ENCODE data around the gene KCNQ2.

The KCNQ2 gene

DNA sequence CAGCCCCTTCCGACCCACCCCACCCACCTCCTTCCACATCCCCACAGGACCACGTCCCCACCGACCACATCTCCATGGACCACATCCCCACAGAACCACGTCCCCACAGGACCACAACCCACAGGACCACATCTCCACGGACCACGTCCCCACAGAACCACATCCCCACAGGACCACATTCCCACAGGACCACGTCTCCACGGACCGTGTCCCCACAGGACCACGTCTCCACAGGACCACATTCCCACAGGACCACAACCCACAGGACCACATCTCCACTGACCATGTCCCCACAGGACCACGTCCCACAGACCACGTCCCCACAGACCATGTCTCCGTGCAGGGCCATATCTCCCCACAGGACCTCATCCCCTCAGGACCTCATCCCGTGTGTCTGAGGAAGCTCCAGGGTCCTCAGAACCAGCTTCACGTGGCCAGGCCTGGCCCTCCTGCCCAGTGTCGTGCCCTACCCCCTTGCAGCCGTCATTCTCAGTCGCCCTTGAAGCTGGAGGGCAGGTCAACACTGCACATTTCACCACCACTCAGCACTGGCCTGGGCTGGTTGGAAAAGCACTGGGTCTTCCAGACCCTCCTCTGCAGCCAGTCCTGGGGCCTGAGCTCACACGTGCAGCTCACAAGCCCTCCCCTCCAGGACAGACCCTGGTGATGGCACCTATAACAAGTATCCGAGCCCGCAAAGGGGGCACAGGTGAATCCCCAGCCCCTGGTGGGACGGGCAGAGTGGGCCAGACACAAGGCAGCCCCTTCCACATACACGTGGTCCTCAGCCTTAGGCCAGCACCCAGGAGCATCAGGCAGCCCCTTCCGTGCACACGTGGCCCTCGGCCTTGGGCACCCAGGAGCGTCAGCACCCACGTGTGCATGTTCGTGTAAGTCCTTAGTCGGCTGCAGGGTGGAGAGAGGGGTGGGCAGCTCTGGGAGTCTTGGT, 115.2 kb downstream of the KCNQ2 start:
- DNase-seq (ENCODE audit: low read depth), result no peak

DNA sequence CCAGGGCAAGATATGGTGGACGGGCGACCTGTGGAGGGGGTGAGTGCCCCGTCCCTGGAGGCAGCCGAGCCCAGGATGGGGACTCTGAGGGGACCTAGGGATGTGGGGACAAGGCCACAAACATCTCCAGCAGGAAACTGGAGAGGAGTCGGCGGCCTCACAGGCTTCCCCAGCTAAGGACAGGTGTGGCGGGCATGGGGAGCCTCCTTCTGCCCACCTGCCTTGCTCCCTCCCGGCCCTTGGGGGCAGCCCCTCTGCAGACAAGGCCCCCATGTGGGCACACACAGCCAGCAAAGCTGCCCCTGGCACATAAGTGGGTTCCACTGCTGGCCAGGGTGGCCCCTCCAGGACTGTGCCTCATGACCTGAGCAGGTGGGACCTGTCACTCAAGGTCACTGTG, 115.9 kb downstream of the KCNQ2 start:
- DNase-seq (ENCODE audit: low read depth), result no peak

DNA sequence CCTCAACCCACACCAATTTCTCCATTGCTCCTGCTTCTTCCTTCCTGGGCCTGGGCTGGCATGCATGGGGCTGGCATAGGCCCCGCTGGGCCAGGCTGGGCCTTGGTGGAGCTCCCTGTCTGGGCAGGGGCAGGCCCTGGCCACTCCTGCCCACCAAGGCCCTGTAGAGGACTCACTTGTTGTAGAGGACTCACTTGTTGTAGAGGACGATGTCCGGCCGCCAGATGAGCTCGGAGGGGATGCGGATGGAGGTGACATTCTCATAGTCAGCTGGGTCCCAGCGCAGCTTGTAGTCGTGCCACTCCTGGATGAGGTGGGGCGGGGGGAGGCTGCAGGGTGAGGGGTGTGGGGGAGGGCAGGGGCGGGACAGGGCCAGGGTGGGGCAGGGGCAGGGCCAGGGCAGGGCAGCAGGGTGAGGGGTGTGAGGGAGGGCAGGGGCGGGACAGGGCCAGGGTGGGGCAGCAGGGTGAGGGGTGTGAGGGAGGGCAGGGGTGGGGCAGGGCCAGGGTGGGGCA, 116.6 kb downstream of the KCNQ2 start:
- no peak for DNase-seq (ENCODE audit: low read depth)

DNA sequence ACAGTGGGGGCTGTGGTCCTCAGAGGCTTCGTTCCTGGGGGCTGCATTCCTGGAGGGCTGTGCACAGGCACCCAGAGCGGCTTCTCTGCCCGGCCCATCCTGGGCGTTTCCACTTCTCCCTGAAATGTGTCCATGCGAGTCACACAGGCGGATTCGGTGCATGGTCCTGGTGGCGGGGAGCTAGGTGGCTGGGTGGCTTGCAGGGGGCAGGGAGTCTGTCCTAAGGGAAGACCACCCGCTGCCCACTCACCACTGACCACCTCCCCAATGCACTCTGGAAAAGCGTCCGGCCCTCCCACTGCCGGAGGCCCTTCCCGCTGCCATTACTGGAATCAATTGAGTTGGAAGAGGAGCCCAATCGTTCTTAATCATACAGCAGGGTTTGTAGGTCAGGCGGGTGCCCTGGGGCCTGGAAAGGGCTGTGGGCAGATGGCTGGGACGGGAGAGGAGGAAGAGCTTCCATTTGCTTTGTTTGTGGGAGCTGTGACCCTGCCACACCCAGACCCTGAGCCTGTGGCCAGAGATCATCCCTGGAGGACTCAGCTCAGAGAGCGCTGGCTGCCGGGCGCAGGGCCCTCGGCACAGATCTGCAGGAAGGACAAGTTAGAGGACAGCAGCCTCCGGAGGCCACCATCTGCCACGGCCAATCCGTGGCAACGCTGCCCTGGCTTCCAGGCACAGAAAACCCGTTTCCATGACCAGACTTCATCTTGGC, 117.7 kb downstream of the KCNQ2 start:
- no peak for DNase-seq (ENCODE audit: low read depth)

DNA sequence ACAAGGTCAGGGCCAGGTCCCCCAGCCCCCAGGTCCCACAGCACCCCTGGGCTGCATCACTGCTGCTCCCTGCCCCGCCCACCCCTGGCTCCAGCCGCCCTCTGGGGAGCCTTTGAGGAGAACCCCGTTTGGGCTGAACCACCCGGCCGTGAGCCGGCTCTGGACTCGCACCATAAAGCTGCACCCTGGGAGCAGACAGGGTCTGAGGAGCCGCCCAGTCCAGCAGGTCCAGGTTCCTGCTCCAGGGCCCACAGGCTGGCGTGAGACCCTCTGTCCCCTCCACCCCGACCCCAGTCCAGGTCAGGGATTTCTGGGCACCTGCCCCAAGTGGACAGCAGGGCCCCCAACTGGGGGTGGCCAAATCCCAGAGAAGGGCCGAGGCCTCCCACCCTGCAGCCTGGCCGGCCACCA, 119.6 kb downstream of the KCNQ2 start:
- no peak for DNase-seq (ENCODE audit: low read depth)

DNA sequence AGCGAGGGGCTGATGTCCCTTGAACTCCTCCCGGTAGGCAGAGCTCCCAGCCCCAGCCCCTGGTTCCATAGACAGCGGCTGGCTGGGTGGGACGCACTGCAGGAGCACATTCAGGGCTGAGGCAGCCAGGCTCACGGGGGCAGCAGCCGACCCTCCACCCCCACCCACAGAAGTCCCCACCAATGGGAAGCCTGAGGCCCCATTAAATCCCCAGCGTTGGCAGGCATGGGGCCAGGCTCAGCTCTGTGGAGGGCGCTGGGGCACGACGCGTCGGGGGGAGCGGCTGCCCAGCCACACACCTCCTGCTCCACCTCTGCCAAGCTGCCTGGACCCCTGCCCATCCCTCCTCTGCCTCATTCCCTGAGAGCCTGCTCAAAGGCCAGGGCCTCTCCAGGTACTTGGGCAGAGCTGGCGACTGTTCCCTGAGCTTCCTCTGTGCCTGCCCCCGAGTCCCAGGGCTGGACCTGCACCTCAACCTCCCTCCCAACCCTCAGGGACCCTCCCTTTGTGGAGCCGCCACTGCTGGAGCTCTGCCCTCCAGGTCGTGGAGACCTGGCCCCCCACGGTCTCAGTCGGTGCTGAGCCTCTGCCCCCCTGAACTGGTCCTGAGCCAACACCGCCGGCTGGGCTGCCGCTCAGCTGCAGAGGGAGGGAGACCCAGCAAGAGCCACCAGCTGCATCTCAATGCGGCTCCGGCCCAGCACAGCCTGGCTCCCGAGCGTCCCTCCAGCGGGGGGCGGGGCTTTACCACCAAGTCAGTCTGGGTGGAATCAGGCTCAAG, 120.5 kb downstream of the KCNQ2 start:
- DNase-seq (ENCODE audit: low read depth), result no peak

DNA sequence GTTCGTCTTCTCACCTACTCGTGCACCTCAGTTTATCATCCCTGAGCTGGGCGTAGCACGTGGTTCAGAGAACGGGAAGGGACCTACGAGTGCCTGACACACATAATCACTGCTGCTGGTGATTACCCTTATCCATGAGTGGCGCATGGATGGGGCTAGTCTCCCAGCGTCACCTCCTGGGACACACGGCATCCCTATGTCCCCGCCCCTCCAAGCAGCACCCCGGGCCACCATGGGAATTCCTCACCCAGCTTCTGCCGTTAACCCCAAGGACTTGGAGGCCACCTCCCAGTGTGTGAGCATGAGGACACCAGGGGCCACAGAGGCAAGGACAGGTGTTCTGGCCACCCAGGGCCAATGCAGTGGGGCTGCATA, 121.1 kb downstream of the KCNQ2 start:
- no peak for DNase-seq (ENCODE audit: low read depth)

DNA sequence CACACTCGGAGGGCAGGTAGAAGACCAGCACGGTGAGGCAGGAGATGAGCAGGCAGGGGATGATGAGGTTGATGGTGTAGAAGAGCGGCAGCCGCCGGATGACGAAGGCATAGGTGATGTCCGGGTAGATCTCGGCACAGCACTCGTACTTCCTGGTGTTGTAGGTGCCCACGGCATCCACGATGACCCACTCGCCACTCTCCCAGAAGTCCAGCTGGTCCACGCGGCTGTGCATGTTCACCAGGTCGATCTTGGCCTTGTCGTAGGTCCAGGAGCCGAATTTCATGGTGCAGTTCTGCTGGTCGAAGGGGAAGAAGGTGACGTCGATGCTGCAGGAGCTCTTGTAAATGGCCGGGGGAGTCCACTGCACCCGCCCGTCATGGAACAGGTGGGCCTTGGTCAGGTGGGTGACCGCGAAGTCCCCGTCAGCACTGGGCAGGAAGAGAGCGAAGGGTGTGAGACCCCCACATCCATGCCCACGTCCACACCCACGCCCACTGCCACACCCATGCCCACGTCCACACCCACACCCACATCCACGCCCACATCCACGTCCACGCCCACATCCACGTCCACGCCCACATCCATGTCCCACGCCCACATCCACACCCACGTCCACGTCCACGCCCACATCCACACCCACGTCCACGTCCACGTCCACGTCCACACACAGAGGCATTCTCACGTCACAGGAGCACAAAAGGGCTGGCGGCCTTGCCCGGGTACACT, 121.7 kb downstream of the KCNQ2 start:
- no peak for DNase-seq (ENCODE audit: low read depth)

Measured in GM04503 (cell line).